Endothelial cell of umbilical vein (primary cell): ENCODE results near the gene CTBP2. TPM values are rescaled to one million over a fixed set of nuclear protein-coding genes. Genes with fewer than 3 reads are reported as not detected.

ENCODE experiments used
- BruUV-seq: library from RNA; stranded (reverse); fragments of 400-500 nt; replicated peaks from 2 replicates; lab custom pipeline; 2021; lab: Mats Ljungman, UMichigan
- CTCF ChIA-PET: fragments of 300-600, 350-600 bp; sonication (Branson Sonifier 250); formaldehyde crosslinking; loops from one replicate; lab custom pipeline; 2021; ENCODE audit warnings: antibody characterized with exemption, inconsistent platforms; lab: Charles Lee
- POLR2A ChIA-PET: fragments of 300-600, 350-600 bp; sonication (Branson Sonifier 250); formaldehyde crosslinking; loops from one replicate; lab custom pipeline; 2021; ENCODE audit warnings: antibody characterized with exemption, inconsistent platforms; lab: Charles Lee
- DNase-seq: peaks from one replicate; pipeline ENCODE4 v3.0.0-alpha.2; 2011; ENCODE audit warnings: low read depth, low spot score
- FAIRE-seq: peaks from 2 replicates; lab custom pipeline; 2011; peaks lifted over from hg19 to GRCh38; lab: Jason Lieb, UNC
- H2AFZ ChIP-seq: 2 replicates; pipeline ENCODE4 v1.6.0; 2012; ENCODE audit warnings: low read depth, low read length, control low read depth, inconsistent platforms
- H3K27ac ChIP-seq: 2 replicates; pipeline ENCODE4 v1.5.1; 2011; ENCODE audit warnings: low read depth, mild to moderate bottlenecking, control low read depth, low read length, moderate library complexity; ENCODE audit not compliant: insufficient read depth
- H3K27me3 ChIP-seq, 2 experiments: 2 replicates each; pipeline versions ENCODE4 v1.6.0 to v1.6.1; 2011; ENCODE audit warnings: low read length in 2 of 2, mixed read lengths in 1 of 2; ENCODE audit not compliant: control insufficient read depth in 2 of 2, insufficient read depth in 2 of 2
- H3K36me3 ChIP-seq, 2 experiments: 2 replicates in 1 of 2; 3 replicates in 1 of 2; pipeline ENCODE4 v1.5.1; 2011; ENCODE audit warnings: low read length in 2 of 2, mild to moderate bottlenecking in 1 of 2, moderate library complexity in 1 of 2; ENCODE audit not compliant: control insufficient read depth in 2 of 2, insufficient read depth in 2 of 2; ENCODE audit errors: extremely low read depth in 1 of 2
- H3K4me1 ChIP-seq: 3 replicates; pipeline ENCODE4 v1.5.1; 2011; ENCODE audit warnings: mild to moderate bottlenecking, low read length; ENCODE audit not compliant: control insufficient read depth, insufficient read depth; ENCODE audit errors: extremely low read depth
- H3K4me2 ChIP-seq: 2 replicates; pipeline ENCODE4 v1.6.1; 2011; ENCODE audit warnings: low read length, control low read depth, mixed read lengths; ENCODE audit not compliant: insufficient read depth
- H3K4me3 ChIP-seq, 3 experiments: fragments of 200-600 bp in 1 of 3; sonication (generic), shearing (Covaris generic) in 1 of 3; replicated peaks in 1 of 3; 2 replicates each; pipeline ENCODE4 v1.5.1; 2011 to 2016; ENCODE audit warnings: control low read depth in 3 of 3, low read length in 3 of 3, mild to moderate bottlenecking in 2 of 3, inconsistent platforms in 1 of 3, low read depth in 1 of 3, moderate library complexity in 1 of 3; ENCODE audit not compliant: insufficient read depth in 1 of 3
- H3K79me2 ChIP-seq: 2 replicates; pipeline ENCODE4 v1.6.0; 2012; ENCODE audit warnings: low read length, inconsistent platforms; ENCODE audit not compliant: control insufficient read depth, insufficient read depth
- H3K9ac ChIP-seq: replicated peaks from 2 replicates; pipeline ENCODE3; 2011; ENCODE audit warnings: low read length, control low read depth; ENCODE audit not compliant: insufficient read depth; ENCODE audit errors: extremely low read depth
- H3K9me1 ChIP-seq: replicated peaks from 3 replicates; pipeline ENCODE4 v1.6.0; 2011; ENCODE audit warnings: mild to moderate bottlenecking, low read length; ENCODE audit not compliant: control insufficient read depth, insufficient read depth; ENCODE audit errors: extremely low read depth
- H3K9me3 ChIP-seq: replicated peaks from 2 replicates; pipeline ENCODE4 v1.5.1; 2012; ENCODE audit warnings: low read length, inconsistent platforms; ENCODE audit not compliant: control insufficient read depth, insufficient read depth
- H4K20me1 ChIP-seq: replicated peaks from 2 replicates; pipeline ENCODE3; 2011; ENCODE audit warnings: mild to moderate bottlenecking, low read length; ENCODE audit not compliant: control insufficient read depth, insufficient read depth; ENCODE audit errors: extremely low read depth
- CTCF ChIP-seq, 2 donors: IDR thresholded peaks; 1 replicate in 1 of 2; 2 replicates in 1 of 2; pipeline ENCODE4 v1.5.1; 2011; ENCODE audit warnings: low read length in 2 of 2, mild to moderate bottlenecking in 2 of 2, moderate library complexity in 2 of 2, control low read depth in 1 of 2, inconsistent platforms in 1 of 2, low read depth in 1 of 2; ENCODE audit not compliant: insufficient read depth in 1 of 2; ENCODE audit errors: extremely low read depth in 1 of 2
- EZH2 ChIP-seq: IDR thresholded peaks from 2 replicates; pipeline ENCODE4 v1.6.1; 2012; ENCODE audit warnings: borderline replicate concordance, low read depth, mild to moderate bottlenecking, moderate library complexity, low read length, inconsistent platforms; ENCODE audit not compliant: severe bottlenecking
- FOS ChIP-seq: IDR thresholded peaks from 2 replicates; pipeline ENCODE4 v1.6.1; 2011; ENCODE audit warnings: mild to moderate bottlenecking, low read length, moderate library complexity, borderline replicate concordance; ENCODE audit not compliant: insufficient read depth
- GATA2 ChIP-seq: IDR thresholded peaks from 2 replicates; pipeline ENCODE4 v1.7.0; 2011; ENCODE audit warnings: low read depth, mild to moderate bottlenecking, moderate library complexity, mixed read lengths, low read length; ENCODE audit not compliant: insufficient read length, insufficient read depth
- JUN ChIP-seq: IDR thresholded peaks from 2 replicates; pipeline ENCODE4 v1.6.1; 2011; ENCODE audit warnings: borderline replicate concordance, low read depth; ENCODE audit not compliant: insufficient read length, insufficient read depth
- MAX ChIP-seq: IDR thresholded peaks from 2 replicates; pipeline ENCODE4 v1.6.1; 2011; ENCODE audit not compliant: insufficient read depth, insufficient read length
- MYC ChIP-seq: IDR thresholded peaks from one replicate; pipeline ENCODE4 v1.6.1; 2011; ENCODE audit warnings: mild to moderate bottlenecking, low read depth, low read length
- POLR2A ChIP-seq: IDR thresholded peaks from 2 replicates; pipeline ENCODE4 v1.6.1; 2012; ENCODE audit warnings: low read depth, mild to moderate bottlenecking, control low read depth, low read length
- POLR2AphosphoS5 ChIP-seq: IDR thresholded peaks from 2 replicates; pipeline ENCODE4 v1.6.1; 2012; ENCODE audit warnings: low read depth, mild to moderate bottlenecking, control low read depth, low read length, moderate library complexity; ENCODE audit not compliant: insufficient read depth
- dilution Hi-C: fragments of 300-500 bp; cut with MboI; formaldehyde crosslinking; loops from one replicate; pipeline ENCODE4 v1.15.0; 2019; ENCODE audit warnings: low sequenced_read_pairs; ENCODE audit not compliant: extremely low pct_ligation_motif_present
- intact Hi-C: fragments of 100-400 bp; cut with micrococcal nuclease; formaldehyde crosslinking; loops from one replicate; pipeline ENCODE4 v1.10.0; 2022
- polyA plus RNA-seq, 4 experiments: library from polyadenylated mRNA; depleted of rRNA in 3 of 4; stranded (reverse) in 3 of 4; unstranded in 1 of 4; fragments of >200 nt; gene quantifications; 2 replicates each; pipeline versions ENCODE4 v1.2.1 to v1.2.3, GENCODE V29; 2011 to 2012; ENCODE audit warnings: missing spikeins in 1 of 4
- total RNA-seq: library from RNA; stranded (reverse); gene quantifications from 2 replicates; pipeline ENCODE4 v1.2.3, GENCODE V29; 2021

Gene CTBP2
- total and polyA plus RNA-seq, 2 donors (not counting 3 experiments of a cell fraction or from before 2014, with no cell fraction given), result 118 to 128 TPM

- Histone ChIP-seq H3K36me3 (peaks cover 4 to 24% of the 10 kb centered on the region in 2 experiments), H4K20me1 (no peaks in the 10 kb centered on the region), H3K9ac (no peak overlapping the region), H3K4me2 (no peak overlapping the region), H3K27ac (no peak overlapping the region), H3K27me3 (no peaks in the 10 kb centered on the region), H2AFZ (no peak overlapping the region), H3K9me3 (no peaks in the 10 kb centered on the region), H3K79me2 (peaks cover 98% of the 10 kb centered on the region), H3K4me3 (no peak overlapping the region), H3K4me1 (peaks cover 20% of the 10 kb centered on the region), H3K9me1 (no peaks in the 10 kb centered on the region)
- TF ChIP-seq FOS, result no peak
- TF ChIP-seq POLR2AphosphoS5, result no peak
- no peak for TF ChIP-seq CTCF (IDR thresholded peaks at IDR 0.05; ENCODE audit: extremely low read depth in 1 of 2, insufficient read depth in 1 of 2, low read depth in 1 of 2, low read length in 2 of 2)
- DNase-seq, result no peak
- no TSS peak for BruUV-seq
- dilution Hi-C loops, result no loop called here
- no peak for FAIRE-seq
- CTCF ChIA-PET, result no interaction called here
- intact Hi-C loops, result no loop called here
- POLR2A ChIA-PET, result no interaction called here
Observed at GRCh38 chr10:125135771-125136035, 24.7 kb downstream of the CTBP2 start.

GRCh38 chr10:125134916-125135770 is 25.2 kb downstream of the CTBP2 start:
- BruUV-seq, result no TSS peak
- no peaks in the 10 kb centered on the region for H3K9me1 ChIP-seq

More at GRCh38 chr10:125134916-125135770, 25.2 kb downstream of the CTBP2 start:
- H3K36me3 ChIP-seq, result peaks cover 4 to 28% of the 10 kb centered on the region in 2 experiments
- no peak for TF ChIP-seq EZH2
- no peak for TF ChIP-seq MAX
- TF ChIP-seq JUN, result no peak
- TF ChIP-seq FOS, result no peak
- TF ChIP-seq MYC, result no peak
- TF ChIP-seq CTCF (IDR thresholded peaks at IDR 0.05; ENCODE audit: extremely low read depth in 1 of 2, insufficient read depth in 1 of 2, low read depth in 1 of 2, low read length in 2 of 2), result no peak
- TF ChIP-seq POLR2AphosphoS5, result no peak
- TF ChIP-seq POLR2A, result no peak
- no peak for TF ChIP-seq GATA2
- dilution Hi-C loops, result no loop called here
- DNase-seq (no peak), FAIRE-seq (no peak)
- intact Hi-C loops, result no loop called here
- no peak overlapping the region for H2AFZ ChIP-seq
- H3K4me2 ChIP-seq, result no peak overlapping the region
- ChIA-PET CTCF (no interaction called here), POLR2A (no interaction called here)
- H3K4me3 ChIP-seq, result no peak overlapping the region
- H4K20me1 ChIP-seq, result no peaks in the 10 kb centered on the region
- no peak overlapping the region for H3K27ac ChIP-seq
- peaks cover 20% of the 10 kb centered on the region for H3K4me1 ChIP-seq
- H3K9ac ChIP-seq, result no peak overlapping the region
- H3K27me3 ChIP-seq, result no peaks in the 10 kb centered on the region
- no peaks in the 10 kb centered on the region for H3K9me3 ChIP-seq
- peaks cover 98% of the 10 kb centered on the region for H3K79me2 ChIP-seq
